Measurements from ENCODE around the gene TSNAXIP1. TPM values are rescaled to one million over a fixed set of nuclear protein-coding genes. Genes with fewer than 3 reads are reported as not detected.
"Not testable (repeated sequence)": the region's sequence is repeated elsewhere in the genome, so short reads cannot be mapped to it uniquely, and the experiment has no call there.

The TSNAXIP1 gene
- total and polyA plus RNA-seq, 12 donors: 0.15 to 1.2 (median 0.56) TPM

GRCh38 chr16:67858500-67858899, 51.8 kb downstream of the TSNAXIP1 start:
- intact Hi-C loops (cut with DNase I): no loop called here
- H3K36me3 ChIP-seq: peaks cover 0 to 25% (median 0%) of the 10 kb centered on the region in 9 donors
- peaks cover 43 to 91% (median 76%) of the 10 kb centered on the region in 9 donors for H3K4me1 ChIP-seq
- H3K4me3 ChIP-seq: no peak overlapping the region
- ATAC-seq: peak in 4 of 8 donors; percentile 14 to 68 (median 20)
- peak overlapping the region; percentile 59 to 87 (median 81) for H3K27ac ChIP-seq
- H3K9me3 ChIP-seq: no peaks in the 10 kb centered on the region
- DNase-seq: no peak
- no peak for TF ChIP-seq CTCF (IDR thresholded peaks at IDR 0.05)
- H3K27me3 ChIP-seq: no peaks in the 10 kb centered on the region
- 51 to 57% methylated on average over 4 of the region's 4 CpGs for WGBS, 2 donors

- peaks cover 45 to 90% (median 80%) of the 10 kb centered on the region in 9 donors for H3K4me1 ChIP-seq
- peaks cover 0 to 29% (median under 1%) of the 10 kb centered on the region in 9 donors for H3K36me3 ChIP-seq
- no peaks in the 10 kb centered on the region for H3K27me3 ChIP-seq
- H3K4me3 ChIP-seq: no peak overlapping the region
- no peak for TF ChIP-seq CTCF (IDR thresholded peaks at IDR 0.05)
- peak overlapping the region in 9 of 10 donors; percentile 37 to 93 (median 90) for H3K27ac ChIP-seq
- H3K9me3 ChIP-seq: no peaks in the 10 kb centered on the region
- intact Hi-C loops (cut with DNase I): no loop called here
- DNase-seq: no peak
- WGBS, 2 donors: 70 to 78% methylated on average over 8 of the region's 8 CpGs
- ATAC-seq: no peak
These were observed 54.1 kb downstream of the TSNAXIP1 start for GRCh38 chr16:67860589-67861398.

GRCh38 chr16:67861877-67862276, 55.2 kb downstream of the TSNAXIP1 start:
- WGBS, 2 donors: 68 to 74% methylated on average over 6 of the region's 6 CpGs
- Histone ChIP-seq H3K36me3 (peaks cover 0 to 40% (median 11%) of the 10 kb centered on the region in 9 donors), H3K9me3 (no peaks in the 10 kb centered on the region), H3K4me1 (peaks cover 43 to 79% (median 69%) of the 10 kb centered on the region in 9 donors), H3K27me3 (no peaks in the 10 kb centered on the region), H3K4me3 (no peak overlapping the region), H3K27ac (peak overlapping the region in 9 of 10 donors; percentile 13 to 93 (median 90))
- intact Hi-C loops (cut with DNase I): loop anchor here in 2 of 10 donors (2.0 kb wide), 1 partner anchor 15 kb away; the partner anchor contains the start of genes CENPT (in 2 of the 2) and NUTF2 (in 2 of the 2)
- no peak for ATAC-seq
- no peak for DNase-seq
- TF ChIP-seq CTCF (IDR thresholded peaks at IDR 0.05): no peak

- ATAC-seq: peak; percentile 88 to 95 (median 94)
- WGBS, 2 donors: 35 to 39% methylated on average over 11 of the region's 11 CpGs
- Histone ChIP-seq H3K27me3 (no peaks in the 10 kb centered on the region), H3K36me3 (peaks cover 0 to 50% (median 21%) of the 10 kb centered on the region in 9 donors), H3K4me3 (peak overlapping the region in 5 of 10 donors; percentile 10 to 25 (median 12)), H3K27ac (peak overlapping the region; percentile 80 to 93 (median 90)), H3K9me3 (no peaks in the 10 kb centered on the region), H3K4me1 (peaks cover 35 to 69% (median 59%) of the 10 kb centered on the region in 9 donors)
- no peak for TF ChIP-seq CTCF (IDR thresholded peaks at IDR 0.05)
- peak; percentile 76 to 89 for DNase-seq
- intact Hi-C loops (cut with DNase I): loop anchor here in 2 of 10 donors (2.0 kb wide), 1 partner anchor 16 kb away; the partner anchor contains the start of genes CENPT (in 2 of the 2) and NUTF2 (in 2 of the 2)
These were observed 56.2 kb downstream of the TSNAXIP1 start for GRCh38 chr16:67862623-67863583.

- Histone ChIP-seq H3K27ac (peak overlapping the region; percentile 80 to 93 (median 90)), H3K4me1 (peaks cover 28 to 57% (median 48%) of the 10 kb centered on the region in 9 donors), H3K36me3 (peaks cover 0 to 62% (median 32%) of the 10 kb centered on the region in 9 donors)
- DNase-seq; H3K4me3 ChIP-seq; ATAC-seq; intact Hi-C loops (cut with DNase I); H3K27me3 ChIP-seq; H3K9me3 ChIP-seq: not testable (repeated sequence)
- 94 to 98% methylated on average over 6 of the region's 6 CpGs for WGBS, 2 donors
These were observed 57.4 kb downstream of the TSNAXIP1 start for GRCh38 chr16:67864044-67864443.
